GM12892 (cell line): ENCODE data around the gene RAC3.

Source experiments
- POLR2A ChIP-seq: IDR thresholded peaks from 2 replicates; pipeline ENCODE4 v1.6.1; 2011; ENCODE audit warnings: low read depth, low read length, control low read depth
- POLR2AphosphoS5 ChIP-seq: IDR thresholded peaks from 2 replicates; pipeline ENCODE4 v1.6.1; 2011; ENCODE audit warnings: low read depth, low read length, control low read depth

DNA sequence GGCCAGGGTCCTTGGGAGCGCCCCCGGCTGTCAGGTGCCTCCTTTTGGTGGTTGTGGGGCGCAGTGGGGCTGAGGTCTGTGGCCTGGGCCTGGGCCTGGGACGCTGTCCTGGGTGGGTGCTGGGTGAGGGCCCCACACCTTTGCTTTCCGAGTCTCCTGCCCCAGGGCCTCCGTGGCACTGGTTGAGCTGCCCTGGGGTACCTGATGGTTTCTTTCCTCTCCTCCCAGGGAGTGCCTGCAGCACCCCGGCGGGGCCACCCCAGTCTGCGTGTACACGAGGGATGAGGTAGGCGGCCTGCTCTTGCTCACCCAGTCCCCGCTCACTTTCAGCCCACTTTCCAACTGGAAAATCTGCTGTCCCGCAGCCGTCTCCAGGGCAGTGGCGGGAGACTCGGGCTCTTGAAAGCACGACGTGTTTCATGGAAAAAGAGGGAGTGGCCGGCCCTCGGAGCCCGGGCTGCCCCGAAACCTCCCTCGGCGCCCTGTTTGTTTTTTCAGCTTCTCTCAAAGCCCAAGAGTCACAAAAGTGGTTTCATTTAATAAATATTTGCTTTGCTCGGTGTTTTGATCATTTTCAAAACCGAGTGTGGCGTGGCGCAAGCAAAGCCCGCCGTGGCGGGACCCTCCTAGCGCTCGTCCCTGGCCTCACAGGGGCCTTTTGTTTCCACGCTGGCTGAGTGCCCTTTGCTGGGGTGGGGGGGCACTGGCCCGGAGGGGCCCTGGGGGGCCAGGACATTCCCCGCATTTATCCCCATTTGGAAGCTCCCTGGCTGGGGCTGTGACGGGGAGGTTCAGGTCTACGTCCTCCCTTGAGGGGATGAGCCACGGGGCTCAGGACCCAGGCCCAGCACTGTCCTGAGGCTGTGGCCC is 36.6 kb upstream of the RAC3 start:
- TF ChIP-seq POLR2A (no peak), POLR2AphosphoS5 (no peak)
